CD4-positive, alpha-beta T cell treated with Interleukin-17A for 4 hours (primary cell): ENCODE results near the gene MUC4.
"Not testable (repeated sequence)": the region's sequence is repeated elsewhere in the genome, so short reads cannot be mapped to it uniquely, and the experiment has no call there.

Experiments used
- DNase-seq: peaks from one replicate; pipeline ENCODE4 v3.0.0-alpha.2; 2020; ENCODE audit warnings: mixed read lengths

The MUC4 gene

DNA sequence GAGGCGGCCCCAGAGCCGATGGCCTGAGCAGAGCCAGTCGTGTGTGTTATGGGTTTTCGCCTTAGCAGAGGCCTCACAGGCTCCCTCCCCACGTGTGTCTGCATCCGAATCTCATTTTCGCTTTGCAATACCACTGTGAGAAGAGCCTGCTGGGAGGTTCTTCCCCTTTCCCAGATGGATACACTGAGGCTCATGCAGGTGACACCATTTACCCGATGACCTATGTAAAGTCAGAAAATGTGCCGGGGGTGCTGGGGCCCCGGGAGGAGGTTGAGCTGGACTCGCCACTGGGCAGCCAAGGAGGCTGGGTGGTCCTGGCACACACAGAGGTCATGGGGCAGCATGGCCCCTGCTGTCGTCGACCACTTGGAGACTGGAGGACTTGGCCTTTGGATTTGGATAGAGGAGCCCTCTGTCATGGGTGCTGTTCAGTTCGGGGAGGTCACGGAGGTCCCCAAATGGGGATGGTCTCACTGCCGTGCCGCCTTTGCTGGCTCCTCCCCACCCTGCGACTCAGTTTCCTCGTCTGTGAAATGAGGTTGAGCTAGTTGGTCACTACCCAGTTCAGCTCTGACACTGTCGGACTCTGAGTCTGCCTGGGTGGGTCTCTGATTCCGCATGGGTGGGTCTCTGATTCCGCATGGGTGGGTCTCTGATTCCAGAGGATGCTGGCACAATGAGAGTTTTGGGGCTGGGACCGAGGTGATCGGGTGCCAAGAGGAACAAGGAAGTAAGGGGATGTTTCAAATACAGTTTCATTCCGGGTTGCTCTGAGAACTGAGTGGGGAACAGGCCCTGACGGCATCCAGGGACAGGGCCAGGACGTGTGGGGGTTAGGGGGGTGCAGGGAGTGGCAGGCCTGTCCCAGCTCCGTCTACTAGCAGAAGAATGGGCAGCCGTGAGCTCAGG, 23.2 kb upstream of the MUC4 start:
- DNase-seq, result no peak

DNA sequence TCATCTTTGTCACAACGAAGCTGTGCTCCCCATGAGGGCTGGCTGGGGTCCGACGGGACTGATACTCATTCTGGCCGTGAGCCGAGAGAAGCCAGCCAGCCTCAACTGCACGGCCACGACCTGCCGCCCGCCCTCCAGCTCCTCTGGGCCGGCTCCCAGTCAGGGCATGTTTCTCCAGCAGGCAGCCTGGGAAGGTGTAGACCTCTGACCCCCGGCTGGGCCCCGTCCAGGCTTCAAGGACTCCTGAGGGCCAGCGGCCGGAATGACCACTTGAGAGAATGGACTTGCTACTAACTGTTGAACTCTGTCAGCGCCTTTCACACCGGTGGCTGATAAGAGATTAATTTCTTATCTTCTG, 18.1 kb upstream of the MUC4 start:
- DNase-seq, result no peak

DNA sequence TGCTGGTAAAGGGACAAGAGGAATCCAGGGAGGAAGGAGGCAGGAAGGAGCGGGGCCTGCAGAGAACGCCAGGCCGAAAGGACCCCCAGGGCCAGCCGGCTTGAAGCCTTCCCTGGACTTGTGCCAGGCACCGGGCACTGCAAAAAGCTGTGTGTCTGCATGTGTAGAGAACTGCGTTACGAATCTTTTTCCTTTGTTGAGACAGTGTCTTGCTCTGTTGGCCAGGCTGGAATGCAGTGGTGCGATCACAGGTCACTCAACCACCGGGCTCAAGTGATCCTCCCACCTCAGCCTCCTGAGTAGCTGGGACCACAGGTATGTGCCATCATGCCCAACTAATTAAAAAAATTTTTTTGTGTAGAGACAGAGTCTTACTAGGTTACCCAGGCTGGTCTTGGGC, 17.0 kb upstream of the MUC4 start:
- DNase-seq, result no peak

DNA sequence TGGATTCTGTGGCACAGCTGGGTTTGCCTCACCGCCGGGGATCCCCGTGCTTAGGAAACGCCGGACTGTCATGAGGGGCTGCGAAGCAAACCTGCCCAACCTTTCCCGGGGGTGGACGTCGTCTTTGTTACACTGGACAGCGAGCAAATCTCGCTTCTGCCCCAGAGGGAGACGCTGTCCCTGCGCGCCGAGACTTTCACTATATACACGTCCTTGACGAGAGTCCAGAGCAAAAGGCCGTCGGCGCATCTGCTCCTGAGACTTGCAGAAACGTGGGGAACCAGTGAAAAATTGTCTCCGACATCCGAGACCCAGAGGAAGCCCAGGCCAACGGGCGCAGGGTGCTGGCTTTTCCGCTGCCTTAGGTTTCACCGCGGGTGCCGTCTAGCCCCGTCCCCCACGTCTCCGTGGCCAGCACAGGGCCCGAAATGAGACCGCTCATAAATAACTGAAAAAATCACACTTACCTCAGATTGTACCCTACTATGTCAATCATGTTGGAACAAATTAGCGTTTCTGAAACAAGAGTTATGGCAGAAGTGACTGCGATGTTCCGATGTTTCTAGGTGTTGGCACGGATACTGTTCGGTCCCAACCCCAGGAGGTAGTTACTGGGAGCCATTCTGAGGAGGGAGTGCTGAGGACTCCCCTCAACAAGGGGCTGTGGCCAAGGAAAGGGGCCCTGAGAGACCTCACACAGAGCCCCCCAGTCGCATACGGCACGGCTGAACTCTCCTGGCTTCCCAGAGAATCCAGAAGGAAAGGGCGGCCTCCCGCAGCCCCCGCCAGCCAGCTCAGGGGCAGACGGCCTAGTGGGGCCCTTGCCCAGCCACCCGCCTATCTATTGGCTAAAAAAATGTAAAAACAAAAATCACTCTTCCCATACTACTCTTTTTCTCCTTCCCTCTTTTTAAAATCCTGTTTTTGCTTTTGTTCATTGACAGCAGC, 14.4 kb upstream of the MUC4 start:
- no peak for DNase-seq

DNA sequence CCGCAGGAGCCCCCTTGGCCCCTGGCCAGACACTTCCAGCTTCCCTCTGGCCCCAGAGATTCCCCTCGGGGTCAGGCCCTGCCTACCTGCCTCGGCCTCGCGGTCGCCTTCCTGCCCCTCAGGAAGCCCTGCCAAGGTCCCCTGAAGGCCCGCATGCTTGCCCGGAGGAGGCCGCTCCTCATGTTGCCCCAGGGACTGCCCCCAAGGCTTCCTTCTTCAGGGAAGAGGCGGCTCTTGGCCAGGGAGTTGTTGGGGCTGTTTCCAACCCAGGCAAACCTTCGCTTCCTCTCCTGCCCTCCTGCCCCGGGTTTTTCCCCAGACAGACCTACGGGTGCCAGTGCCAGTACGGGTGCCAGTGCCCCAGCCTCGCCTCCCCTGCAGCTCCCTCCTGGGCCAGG, 13.5 kb upstream of the MUC4 start:
- no peak for DNase-seq

DNA sequence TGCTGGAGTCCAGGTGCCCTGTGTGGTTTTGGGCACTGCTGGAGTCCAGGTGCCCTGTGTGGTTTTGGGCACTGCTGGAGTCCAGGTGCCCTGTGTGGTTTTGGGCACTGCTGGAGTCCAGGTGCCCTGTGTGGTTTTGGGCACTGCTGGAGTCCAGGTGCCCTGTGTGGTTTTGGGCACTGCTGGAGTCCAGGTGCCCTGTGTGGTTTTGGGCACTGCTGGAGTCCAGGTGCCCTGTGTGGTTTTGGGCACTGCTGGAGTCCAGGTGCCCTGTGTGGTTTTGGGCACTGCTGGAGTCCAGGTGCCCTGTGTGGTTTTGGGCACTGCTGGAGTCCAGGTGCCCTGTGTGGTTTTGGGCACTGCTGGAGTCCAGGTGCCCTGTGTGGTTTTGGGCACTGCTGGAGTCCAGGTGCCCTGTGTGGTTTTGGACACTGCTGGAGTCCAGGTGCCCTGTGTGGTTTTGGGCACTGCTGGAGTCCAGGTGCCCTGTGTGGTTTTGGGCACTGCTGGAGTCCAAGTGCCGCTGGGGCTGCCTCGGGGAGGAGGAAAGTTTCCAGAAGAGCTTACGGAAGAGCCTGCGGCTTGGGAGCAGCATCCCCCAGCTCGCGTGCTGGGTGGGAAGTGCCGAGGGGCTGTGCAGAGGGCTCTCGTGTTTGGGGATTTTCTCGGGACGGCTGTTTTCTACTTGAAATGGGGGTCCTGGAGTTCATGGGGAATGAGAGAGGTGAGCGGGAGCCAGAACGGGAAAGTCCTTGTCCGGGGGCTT, 12.9 kb upstream of the MUC4 start:
- not testable (repeated sequence) for DNase-seq

DNA sequence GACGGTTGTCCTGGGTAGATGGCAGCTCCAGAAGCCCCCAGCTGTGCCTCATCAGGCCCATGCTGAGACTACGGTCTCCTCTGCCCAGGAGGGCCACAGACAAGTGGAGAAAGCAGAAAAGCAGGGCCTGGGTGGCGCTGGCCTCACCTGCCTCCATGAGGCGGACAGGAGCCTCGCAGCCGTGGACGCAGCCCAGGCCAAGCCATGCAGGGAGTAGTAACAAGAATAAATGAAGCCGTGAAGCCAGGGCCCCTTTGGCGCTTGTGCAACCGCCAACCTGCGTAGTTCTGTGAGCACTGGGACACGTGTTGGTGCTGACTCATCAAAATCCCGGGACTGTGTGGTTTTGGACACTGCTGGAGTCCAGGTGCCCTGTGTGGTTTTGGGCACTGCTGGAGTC, 12.3 kb upstream of the MUC4 start:
- no peak for DNase-seq

DNA sequence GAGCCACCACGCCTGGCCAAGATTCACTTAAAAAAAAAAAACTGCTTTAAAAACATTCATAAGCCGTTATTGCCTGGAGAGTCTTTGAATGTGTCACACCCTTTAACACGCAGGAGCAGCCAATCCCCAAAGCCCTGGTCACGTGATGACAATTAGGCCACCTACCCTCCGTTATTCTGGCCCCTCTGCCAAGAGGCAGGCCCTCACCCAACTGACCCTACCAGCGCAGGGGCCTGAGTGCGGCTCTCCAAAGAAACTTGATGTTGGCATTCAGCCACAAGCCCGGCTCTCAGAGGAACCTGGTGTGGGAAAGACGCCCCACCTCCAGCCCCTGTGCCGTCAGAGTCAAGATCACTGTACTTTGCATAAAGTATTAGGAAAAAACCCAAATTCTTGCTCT, 11.6 kb upstream of the MUC4 start:
- no peak for DNase-seq

DNA sequence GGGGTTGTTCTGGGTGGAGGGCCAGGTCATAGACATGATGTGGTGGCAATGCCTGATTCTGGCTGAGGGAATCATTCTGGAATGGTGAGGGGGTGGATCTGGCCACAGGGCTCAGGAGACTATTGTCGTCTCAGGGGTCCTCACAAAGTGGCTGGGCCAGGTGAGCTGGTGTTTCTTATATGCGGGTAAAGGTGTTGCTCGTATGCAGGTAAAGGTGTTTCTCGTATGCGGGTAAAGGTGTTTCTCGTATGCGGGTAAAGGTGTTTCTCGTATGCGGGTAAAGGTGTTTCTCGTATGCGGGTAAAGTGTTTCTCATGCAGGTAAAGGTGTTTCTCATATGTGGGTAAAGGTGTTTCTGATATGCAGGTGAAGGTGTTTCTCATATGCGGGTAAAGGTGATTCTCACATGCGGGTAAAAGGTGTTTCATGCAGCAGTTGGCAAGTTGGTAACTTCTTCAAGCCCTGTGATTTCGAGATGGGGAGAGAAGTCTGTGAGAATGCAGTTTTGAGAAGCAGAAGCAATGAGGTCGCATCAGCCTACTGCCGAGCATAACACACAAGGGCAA, 10.5 kb upstream of the MUC4 start:
- no peak for DNase-seq

DNA sequence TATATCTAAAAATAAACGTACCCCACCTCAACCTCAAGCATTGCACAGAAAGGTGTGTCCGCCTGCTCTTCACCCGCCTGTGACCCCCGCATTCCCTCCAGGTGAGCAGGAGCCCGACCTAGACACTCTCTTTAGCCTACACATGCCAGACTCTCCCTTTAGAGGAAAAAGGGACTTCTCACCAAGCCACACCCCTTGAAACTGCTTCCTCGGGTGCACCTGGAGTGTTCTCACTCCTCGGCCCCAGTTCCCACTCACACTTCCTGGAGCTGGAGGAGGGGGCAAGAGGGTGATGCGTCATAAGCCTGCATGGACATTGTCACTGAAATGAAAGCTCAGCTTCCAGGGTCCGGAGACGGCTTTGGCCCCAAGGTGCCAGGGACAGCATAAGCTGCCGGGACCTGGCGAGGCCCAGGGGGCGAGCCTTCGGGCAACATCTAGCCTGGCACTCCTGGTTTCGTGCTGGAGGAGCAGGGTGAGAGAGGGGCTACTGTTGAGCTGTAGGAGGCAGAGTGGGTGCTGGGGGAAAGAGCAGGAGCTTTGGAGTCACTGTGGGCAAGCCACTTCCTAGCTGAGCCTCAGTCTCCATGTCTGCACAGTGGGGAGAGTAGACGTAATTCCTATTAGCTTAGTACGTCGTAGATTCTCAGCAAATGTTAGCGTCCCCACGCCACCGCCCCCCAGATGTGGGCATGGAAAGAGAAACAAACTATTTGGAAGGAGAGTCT, 9.8 kb upstream of the MUC4 start:
- DNase-seq, result no peak

DNA sequence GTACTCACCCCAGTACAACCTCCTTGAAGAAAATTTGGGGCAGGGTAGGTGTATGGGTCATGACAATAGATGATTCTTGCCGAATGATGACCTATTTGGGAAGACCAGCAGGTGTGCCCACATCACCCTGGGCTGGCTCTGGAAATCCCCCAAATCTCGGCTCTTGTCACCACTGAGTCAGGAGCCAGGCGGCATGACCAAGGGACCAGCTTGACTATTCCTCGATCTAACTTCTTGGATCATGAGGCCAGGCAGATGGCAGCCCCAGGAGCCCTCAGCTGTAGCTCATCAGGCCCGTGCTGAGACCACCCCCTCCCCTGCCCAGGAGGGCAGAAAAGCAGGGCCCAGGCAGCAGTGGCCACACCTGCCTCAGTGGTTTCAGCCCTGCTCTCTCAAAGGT, 9.2 kb upstream of the MUC4 start:
- no peak for DNase-seq

DNA sequence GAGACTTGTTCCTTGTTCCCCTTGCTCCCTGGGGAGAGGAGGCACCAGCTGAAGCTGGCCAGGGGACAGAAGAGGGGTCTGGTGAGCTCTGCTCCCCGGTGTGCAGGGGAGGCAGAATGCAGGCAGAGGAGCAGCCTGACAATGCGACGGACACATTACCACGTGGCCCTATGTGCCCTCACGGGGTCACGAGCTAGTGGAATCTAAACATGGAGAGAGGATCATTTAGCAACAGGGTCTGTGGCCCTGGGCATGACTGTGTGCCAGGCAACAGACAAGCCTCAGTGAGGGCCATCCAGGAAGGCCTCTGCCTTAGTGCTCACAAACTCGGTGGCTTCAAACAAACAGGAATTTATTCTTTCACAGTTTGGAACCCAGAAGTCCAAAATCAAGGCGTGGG, 8.5 kb upstream of the MUC4 start:
- no peak for DNase-seq

DNA sequence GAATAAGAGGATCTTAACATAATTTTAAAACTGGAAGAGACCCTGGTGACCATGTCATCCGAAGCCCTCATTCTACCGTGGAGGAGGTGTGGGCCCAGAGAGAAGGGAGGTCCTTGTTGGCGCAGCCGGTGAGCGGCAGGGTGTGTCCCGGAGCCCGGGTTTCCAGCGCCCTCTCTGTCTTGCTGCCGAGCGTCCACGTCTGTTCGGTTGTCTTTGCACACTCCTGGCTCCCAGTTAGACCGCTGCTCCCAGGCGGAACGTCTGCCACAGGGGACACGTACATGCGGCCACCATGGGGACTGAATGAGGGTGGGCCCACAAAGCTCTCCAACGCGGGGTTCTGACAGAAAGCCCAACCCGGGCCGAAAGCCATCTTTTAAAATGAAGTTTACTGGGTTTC, 6.6 kb upstream of the MUC4 start:
- DNase-seq, result no peak

DNA sequence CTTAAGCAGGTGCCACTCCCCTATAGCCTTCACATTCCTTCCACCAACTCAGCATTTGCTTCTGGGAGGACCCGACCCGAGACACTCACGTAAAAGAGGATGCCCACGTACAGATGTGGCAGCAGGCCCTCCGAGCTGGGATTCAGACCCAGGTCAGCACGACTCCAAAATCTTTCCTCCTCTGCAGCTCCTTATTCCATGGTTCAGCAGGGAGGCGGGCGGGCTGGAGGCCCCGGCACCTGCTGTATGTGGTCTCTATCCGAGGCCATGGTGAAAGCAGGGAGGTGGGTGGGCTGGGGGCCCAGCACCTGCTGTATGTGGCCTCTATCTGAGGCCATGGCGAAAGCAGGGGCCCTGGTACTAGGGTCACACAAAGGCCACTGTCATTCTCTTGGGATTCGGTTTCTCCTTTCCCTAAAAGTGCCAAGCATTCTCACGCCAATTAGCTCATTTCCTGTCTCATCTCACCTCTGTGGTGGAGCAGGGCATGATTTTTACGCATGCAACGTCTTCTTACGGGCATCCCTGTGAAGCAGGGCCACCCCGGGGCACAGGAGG, 5.9 kb upstream of the MUC4 start:
- no peak for DNase-seq

DNA sequence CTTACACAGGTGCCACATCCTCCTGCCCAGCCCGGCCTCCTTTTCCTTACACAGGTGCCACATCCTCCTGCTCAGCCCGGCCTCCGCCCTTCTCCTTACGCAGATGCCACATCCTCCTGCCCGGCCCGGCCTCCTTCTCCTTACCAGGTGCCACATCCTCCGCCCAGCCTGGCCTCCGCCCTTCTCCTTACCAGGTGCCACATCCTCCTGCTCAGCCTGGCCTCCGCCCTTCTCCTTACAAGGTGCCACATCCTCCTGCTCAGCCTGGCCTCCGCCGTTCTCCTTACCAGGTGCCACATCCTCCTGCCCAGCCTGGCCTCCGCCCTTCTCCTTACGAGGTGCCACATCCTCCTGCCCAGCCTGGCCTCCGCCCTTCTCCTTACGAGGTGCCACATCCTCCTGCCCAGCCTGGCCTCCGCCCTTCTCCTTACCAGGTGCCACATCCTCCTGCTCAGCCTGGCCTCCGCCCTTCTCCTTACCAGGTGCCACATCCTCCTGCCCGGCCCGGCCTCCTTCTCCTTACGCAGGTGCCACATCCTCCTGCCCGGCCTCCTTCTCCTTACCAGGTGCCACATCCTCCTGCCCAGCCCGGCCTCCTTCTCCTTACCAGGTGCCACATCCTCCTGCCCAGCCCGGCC, 4.7 kb upstream of the MUC4 start:
- DNase-seq, result not testable (repeated sequence)

DNA sequence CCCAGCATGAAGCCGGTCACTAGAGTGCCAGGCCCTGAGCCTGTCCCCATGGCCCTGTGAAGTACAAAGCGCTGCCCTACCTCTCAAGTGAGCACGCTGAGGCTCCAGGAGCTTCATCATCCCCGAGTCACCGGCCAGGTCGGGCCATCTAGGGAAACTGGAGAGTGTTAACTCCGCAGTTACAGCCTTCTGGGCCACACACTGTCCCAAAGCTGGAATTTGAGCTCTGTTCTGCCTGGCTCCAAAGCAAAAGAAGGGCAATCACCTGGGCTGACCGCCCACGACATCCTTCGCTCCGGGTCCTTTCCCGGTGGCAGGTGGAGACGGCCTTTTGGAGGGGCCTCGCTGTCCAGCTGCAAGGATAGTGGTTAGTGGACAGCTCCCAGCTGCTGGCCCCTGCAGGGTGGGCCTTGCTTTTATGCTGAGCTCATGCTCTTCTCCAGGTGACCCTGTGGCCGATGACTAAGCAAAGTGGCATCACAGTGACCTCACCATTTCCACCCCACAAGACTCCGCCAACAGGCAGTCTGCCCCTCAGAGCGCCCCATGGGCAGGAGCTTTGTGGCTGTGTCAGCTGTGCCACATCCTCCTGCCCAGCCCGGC, 3.5 kb upstream of the MUC4 start:
- no peak for DNase-seq

DNA sequence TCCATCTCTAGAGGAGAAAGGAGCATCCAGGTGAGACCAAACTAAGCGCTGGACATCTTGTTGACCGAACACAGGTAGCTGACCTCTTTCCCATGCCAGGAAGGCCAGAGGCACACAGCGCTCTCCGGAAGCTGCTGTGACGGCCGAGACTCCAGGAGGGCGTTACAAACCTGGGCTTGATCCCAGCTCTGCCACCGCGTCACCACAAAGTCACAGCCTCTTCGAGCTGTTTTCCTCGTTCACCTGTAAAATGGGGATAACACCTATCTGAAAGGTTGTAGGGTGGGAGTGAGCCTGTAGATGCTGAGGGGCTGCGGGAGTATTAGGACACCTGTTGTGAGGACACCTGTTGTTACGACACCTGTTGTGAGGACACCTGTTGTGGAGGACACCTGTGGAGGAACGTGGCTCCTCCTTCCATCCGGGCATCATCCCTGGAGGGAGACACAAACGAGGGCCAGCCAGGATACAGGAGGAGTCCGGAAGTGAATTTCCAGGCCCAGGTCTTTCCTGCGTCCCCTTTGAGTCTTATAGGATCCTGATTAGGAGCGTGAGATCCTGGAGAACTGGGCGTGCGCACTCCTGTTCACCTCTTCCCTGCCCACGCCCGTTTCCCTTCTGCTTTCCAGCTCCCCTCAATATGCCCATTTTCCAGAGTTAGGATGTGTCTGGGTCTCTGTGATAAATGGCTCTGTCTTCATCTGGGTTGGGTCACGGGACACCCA, 2.3 kb upstream of the MUC4 start:
- no peak for DNase-seq

DNA sequence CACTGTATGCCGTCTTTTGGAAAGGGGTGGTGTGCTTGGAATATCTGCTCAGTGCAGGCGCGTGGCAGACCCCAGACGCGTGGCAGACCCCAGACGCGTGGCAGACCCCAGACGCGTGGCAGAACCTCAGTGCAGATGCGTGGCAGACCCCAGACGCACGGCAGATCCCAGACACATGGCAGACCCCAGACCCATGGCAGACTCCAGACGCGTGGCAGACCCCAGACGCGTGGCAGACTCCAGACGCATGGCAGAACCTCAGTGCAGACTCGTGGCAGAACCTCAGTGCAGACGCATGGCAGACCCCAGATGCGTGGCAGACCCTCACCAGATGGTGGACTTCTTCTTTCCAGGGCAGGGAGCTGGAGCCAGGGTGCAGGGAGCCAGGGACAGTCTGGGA, 637 bp upstream of the MUC4 start:
- no peak for DNase-seq

DNA sequence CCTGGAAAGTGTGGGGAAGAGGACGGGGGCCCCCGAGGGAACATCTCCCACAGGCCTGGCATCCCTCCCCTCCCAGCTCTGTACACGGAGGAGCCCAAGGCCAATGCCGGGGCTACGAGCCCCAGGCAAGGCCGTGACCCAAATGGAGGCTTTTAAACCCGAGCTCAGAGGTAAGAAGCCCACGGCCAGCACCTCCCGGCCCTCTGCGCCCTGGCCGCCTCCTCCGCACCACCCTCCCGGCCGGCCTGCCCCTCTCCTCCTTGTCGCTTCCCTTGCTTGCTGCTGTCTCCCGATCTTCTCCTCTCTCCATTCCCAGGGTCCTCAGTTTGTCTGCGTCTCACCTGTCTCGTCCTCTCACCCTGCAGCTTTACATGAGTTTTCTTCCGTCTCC, 1.3 kb downstream of the MUC4 start:
- no peak for DNase-seq

DNA sequence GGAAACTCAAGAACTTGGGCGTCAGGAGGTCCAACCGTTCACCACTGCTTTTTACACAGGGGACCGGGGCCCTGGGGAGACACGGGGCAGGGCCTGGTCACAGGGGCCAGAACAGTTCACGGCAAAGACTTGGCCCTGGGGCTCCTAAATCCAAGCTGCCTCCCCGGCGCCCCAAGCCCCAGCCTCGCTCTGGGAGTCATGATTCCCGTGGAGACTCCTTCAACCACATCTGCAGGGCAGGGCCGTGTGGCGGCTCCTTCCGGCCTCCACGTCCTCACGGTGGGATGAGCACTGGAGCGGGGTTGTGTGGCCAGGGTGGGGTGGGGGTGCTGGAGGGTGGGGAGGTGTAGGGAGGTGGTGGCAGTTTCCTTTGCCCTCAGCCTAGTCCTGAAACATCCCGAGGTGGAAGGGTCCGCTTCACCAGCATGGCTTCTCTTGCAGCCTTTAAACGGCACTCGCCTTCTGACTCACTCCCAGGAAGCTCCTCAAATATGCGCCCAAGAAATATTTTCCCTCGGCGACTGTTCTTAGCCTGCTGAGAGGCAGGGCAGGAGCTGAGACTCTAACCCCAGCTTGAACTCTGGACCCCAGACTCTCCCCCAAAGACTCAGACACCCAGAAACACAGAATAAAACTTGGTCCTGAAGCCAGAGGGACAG, 1.8 kb downstream of the MUC4 start:
- no peak for DNase-seq
